ENCODE results near the gene PAM. TPM values are rescaled to one million over a fixed set of nuclear protein-coding genes. Genes with fewer than 3 reads are reported as not detected.
A peak's percentile ranks its signal among the peaks of the same experiment; 100 is the strongest.
"Not testable (repeated sequence)": the region's sequence is repeated elsewhere in the genome, so short reads cannot be mapped to it uniquely, and the experiment has no call there.

The PAM gene
- total RNA-seq, 1 experiment from 2014 or later = 257 TPM

DNA sequence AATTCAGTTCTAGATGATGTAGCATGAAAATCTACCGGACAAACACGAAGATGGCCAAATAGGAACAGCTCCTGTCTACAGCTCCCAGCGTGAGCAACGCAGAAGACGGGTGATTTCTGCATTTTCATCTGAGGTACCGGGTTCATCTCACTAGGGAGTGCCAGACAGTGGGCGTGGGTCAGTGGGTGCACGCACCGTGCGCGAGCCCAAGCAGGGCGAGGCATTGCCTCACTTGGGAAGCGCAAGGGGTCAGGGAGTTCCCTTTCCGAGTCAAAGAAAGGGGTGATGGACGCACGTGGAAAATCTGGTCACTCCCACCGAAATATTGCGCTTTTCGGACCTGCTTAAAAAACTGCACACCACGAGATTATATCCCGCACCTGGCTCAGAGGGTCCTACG, 291.6 kb downstream of the PAM start:
- H3K4me1 ChIP-seq (ENCODE audit: control insufficient read depth in 1 of 2, insufficient read depth in 2 of 2, low read length in 2 of 2); H3K4me2 ChIP-seq (ENCODE audit: low read length); ATAC-seq; H3K9me2 ChIP-seq (ENCODE audit: insufficient read depth); H4K20me1 ChIP-seq (ENCODE audit: insufficient read depth); H2AFZ ChIP-seq (ENCODE audit: low read depth, low read length, poor library complexity, severe bottlenecking); BruUV-seq (replicated peaks); RAD21 ChIA-PET (ENCODE audit: low non-redundant PET in 1 of 2, low total read pairs in 2 of 2, uncharacterized antibody in 2 of 2, unreplicated experiment in 2 of 2); DNase-seq (ENCODE audit: low read depth, low spot score); H3K27me3 ChIP-seq (ENCODE audit: insufficient read depth, low read length); H3K4me3 ChIP-seq (replicated peaks in 1 of 2; ENCODE audit: low read depth in 1 of 2, low read length in 2 of 2); H3K9me3 ChIP-seq (ENCODE audit: control insufficient read depth in 1 of 2, insufficient read depth in 1 of 2, low read depth in 1 of 2, low read length in 2 of 2); H3K27ac ChIP-seq (ENCODE audit: low read depth, low read length); H3K36me3 ChIP-seq (ENCODE audit: control insufficient read depth in 1 of 2, insufficient read depth in 2 of 2, low read length in 2 of 2); H3K79me2 ChIP-seq (ENCODE audit: insufficient read depth, low read length); POLR2A ChIA-PET; CTCF ChIA-PET; H3K9ac ChIP-seq (ENCODE audit: low read length): not testable (repeated sequence)
- intact Hi-C loops (cut with micrococcal nuclease) = loop anchor here (10.0 kb wide), 1 partner anchor 428 kb away; no protein-coding TSS in a partner anchor

GRCh38 chr5:103057208-103058130, 302.4 kb downstream of the PAM start:
- intact Hi-C loops (cut with micrococcal nuclease) = no loop called here
- RAD21 ChIA-PET (ENCODE audit: low non-redundant PET in 1 of 2, low total read pairs in 2 of 2, uncharacterized antibody in 2 of 2, unreplicated experiment in 2 of 2) = no interaction called here
- Histone ChIP-seq H3K4me2 (ENCODE audit: low read length) (peak overlapping the region; percentile 21; the same call in 1 of the 2 replicates), H3K27me3 (ENCODE audit: insufficient read depth, low read length) (no peaks in the 10 kb centered on the region), H3K27ac (ENCODE audit: low read depth, low read length) (no peak overlapping the region), H3K4me1 (ENCODE audit: control insufficient read depth in 1 of 2, insufficient read depth in 2 of 2, low read length in 2 of 2) (peaks cover 0 to 6% of the 10 kb centered on the region in 2 experiments; a peak in 2 of 4 replicates), H3K79me2 (ENCODE audit: insufficient read depth, low read length) (no peaks in the 10 kb centered on the region), H3K36me3 (ENCODE audit: control insufficient read depth in 1 of 2, insufficient read depth in 2 of 2, low read length in 2 of 2) (no peaks in the 10 kb centered on the region), H2AFZ (ENCODE audit: low read depth, low read length, poor library complexity, severe bottlenecking) (no peak overlapping the region), H3K9me2 (ENCODE audit: insufficient read depth) (no peaks in the 10 kb centered on the region), H3K9me3 (ENCODE audit: control insufficient read depth in 1 of 2, insufficient read depth in 1 of 2, low read depth in 1 of 2, low read length in 2 of 2) (no peaks in the 10 kb centered on the region), H4K20me1 (ENCODE audit: insufficient read depth) (no peaks in the 10 kb centered on the region), H3K4me3 (replicated peaks in 1 of 2; ENCODE audit: low read depth in 1 of 2, low read length in 2 of 2) (no peak overlapping the region), H3K9ac (ENCODE audit: low read length) (no peak overlapping the region)
- BruUV-seq (replicated peaks) = no TSS peak
- CTCF ChIA-PET = no interaction called here
- TF ChIP-seq CEBPB (IDR thresholded peaks at IDR 0.05; ENCODE audit: low read depth) (no peak), ATF3 (IDR thresholded peaks at IDR 0.05) (no peak), SRF (IDR thresholded peaks at IDR 0.05; ENCODE audit: low read depth) (no peak), REST (IDR thresholded peaks at IDR 0.05; ENCODE audit: low read depth) (no peak), CBX3 (IDR thresholded peaks at IDR 0.05; ENCODE audit: low read depth) (no peak), ELF1 (IDR thresholded peaks at IDR 0.05; ENCODE audit: borderline replicate concordance, low read depth) (no peak), TCF7L2 (IDR thresholded peaks at IDR 0.05; ENCODE audit: borderline replicate concordance, extremely low read depth, insufficient read depth, insufficient read length) (no peak), JUND (IDR thresholded peaks at IDR 0.05) (no peak), EZH2 (IDR thresholded peaks at IDR 0.05) (no peak), RAD21 (IDR thresholded peaks at IDR 0.05; ENCODE audit: low read depth) (no peak), POLR2A (IDR thresholded peaks at IDR 0.05; ENCODE audit: borderline replicate concordance, extremely low read depth, insufficient read depth, insufficient read length) (no peak), POLR2AphosphoS5 (IDR thresholded peaks at IDR 0.05; ENCODE audit: low read depth, low read length) (no peak)
- TF ChIP-seq, protein P1, sequence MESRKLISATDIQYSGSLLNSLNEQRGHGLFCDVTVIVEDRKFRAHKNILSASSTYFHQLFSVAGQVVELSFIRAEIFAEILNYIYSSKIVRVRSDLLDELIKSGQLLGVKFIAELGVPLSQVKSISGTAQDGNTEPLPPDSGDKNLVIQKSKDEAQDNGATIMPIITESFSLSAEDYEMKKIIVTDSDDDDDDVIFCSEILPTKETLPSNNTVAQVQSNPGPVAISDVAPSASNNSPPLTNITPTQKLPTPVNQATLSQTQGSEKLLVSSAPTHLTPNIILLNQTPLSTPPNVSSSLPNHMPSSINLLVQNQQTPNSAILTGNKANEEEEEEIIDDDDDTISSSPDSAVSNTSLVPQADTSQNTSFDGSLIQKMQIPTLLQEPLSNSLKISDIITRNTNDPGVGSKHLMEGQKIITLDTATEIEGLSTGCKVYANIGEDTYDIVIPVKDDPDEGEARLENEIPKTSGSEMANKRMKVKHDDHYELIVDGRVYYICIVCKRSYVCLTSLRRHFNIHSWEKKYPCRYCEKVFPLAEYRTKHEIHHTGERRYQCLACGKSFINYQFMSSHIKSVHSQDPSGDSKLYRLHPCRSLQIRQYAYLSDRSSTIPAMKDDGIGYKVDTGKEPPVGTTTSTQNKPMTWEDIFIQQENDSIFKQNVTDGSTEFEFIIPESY (IDR thresholded peaks at IDR 0.05; ENCODE audit: extremely low read depth, insufficient replicate concordance, low read length) = no peak
- ATAC-seq (no peak), DNase-seq (ENCODE audit: low read depth, low spot score) (no peak)
- POLR2A ChIA-PET = no interaction called here
